Right forelimb (tissue), 1 donor: ENCODE results near the gene SHISA7.
"Not testable (repeated sequence)": the region's sequence is repeated elsewhere in the genome, so short reads cannot be mapped to it uniquely, and the experiment has no call there.

Experiments
- DNase-seq: peaks from one replicate; pipeline ENCODE4 v3.0.0-alpha.2; 2018

SHISA7 gene

GRCh38 chr19:55409179-55409578 lies 33.9 kb downstream of the SHISA7 start:
- DNase-seq = not testable (repeated sequence)

GRCh38 chr19:55408533-55408872 lies 34.6 kb downstream of the SHISA7 start:
- DNase-seq = no peak

- DNase-seq = peak; percentile 99
Observed at GRCh38 chr19:55407800-55408532, 35.1 kb downstream of the SHISA7 start.

- not testable (repeated sequence) for DNase-seq
Observed at GRCh38 chr19:55407550-55407799, 35.6 kb downstream of the SHISA7 start, which contains the start of gene UBE2S. Gene UBE2S, minus strand, starts transcription at chr19:55407788. Its CDS starts 199 bp downstream, at chr19:55407589.

- peak; percentile 66 for DNase-seq
Observed at GRCh38 chr19:55406826-55407549, 36.1 kb downstream of the SHISA7 start.

- no peak for DNase-seq
Observed at GRCh38 chr19:55406091-55406825, 36.8 kb downstream of the SHISA7 start.

- no peak for DNase-seq
Observed at GRCh38 chr19:55405638-55406037, 37.5 kb downstream of the SHISA7 start.

GRCh38 chr19:55402509-55402908 lies 40.6 kb downstream of the SHISA7 start:
- no peak for DNase-seq

- DNase-seq = not testable (repeated sequence)
Observed at GRCh38 chr19:55401390-55401789, 41.7 kb downstream of the SHISA7 start.

GRCh38 chr19:55400281-55401087 lies 42.6 kb downstream of the SHISA7 start:
- DNase-seq = no peak

GRCh38 chr19:55398200-55398925 lies 44.7 kb downstream of the SHISA7 start:
- DNase-seq = no peak

- DNase-seq = no peak
Observed at GRCh38 chr19:55392820-55393761, 50.0 kb downstream of the SHISA7 start.

GRCh38 chr19:55391702-55392615 lies 51.1 kb downstream of the SHISA7 start:
- DNase-seq = no peak

GRCh38 chr19:55391191-55391670 lies 51.9 kb downstream of the SHISA7 start:
- DNase-seq = no peak

GRCh38 chr19:55390461-55390880 lies 52.6 kb downstream of the SHISA7 start:
- no peak for DNase-seq

- no peak for DNase-seq
Observed at GRCh38 chr19:55389386-55390317, 53.4 kb downstream of the SHISA7 start.

GRCh38 chr19:55387736-55388497 lies 55.2 kb downstream of the SHISA7 start:
- DNase-seq = no peak

GRCh38 chr19:55386493-55386971 lies 56.6 kb downstream of the SHISA7 start:
- no peak for DNase-seq
